HepG2 (cell line): ENCODE data around the gene TNFSF13B. TPM values are rescaled to one million over a fixed set of nuclear protein-coding genes. Genes with fewer than 3 reads are reported as not detected.

Source experiments
- ATAC-seq: fragments of 200-7000 bp; cut with Tn5 transposase; 3 replicates; pipeline ENCODE4 v1.9.1; 2020; ENCODE audit warnings: mild to moderate bottlenecking, moderate library complexity
- BruUV-seq: library from RNA; stranded (reverse); fragments of 400-500 nt; replicated peaks from 2 replicates; lab custom pipeline; 2021; lab: Mats Ljungman, UMichigan
- CTCF ChIA-PET: fragments of 300-600 bp; formaldehyde crosslinking; extraction: SDS; loops from one replicate; lab custom pipeline; 2021; ENCODE audit warnings: low total read pairs, inconsistent platforms, low intra/inter-chr PET ratio; lab: Yijun Ruan, JAX
- POLR2A ChIA-PET: fragments of 350-600 bp; sonication (Branson Sonifier 250); formaldehyde crosslinking; loops from one replicate; lab custom pipeline; 2020; ENCODE audit warnings: antibody characterized with exemption, inconsistent platforms; lab: Yijun Ruan, JAX
- DNase-seq: peaks from one replicate; pipeline ENCODE4 v3.0.0-alpha.2; 2015; ENCODE audit warnings: low spot score
- FAIRE-seq: peaks from 3 replicates; lab custom pipeline; 2011; peaks lifted over from hg19 to GRCh38; lab: Jason Lieb, UNC
- H2AFZ ChIP-seq: one replicate; pipeline ENCODE4 v1.6.1; 2011; ENCODE audit warnings: low read length, inconsistent platforms
- H3K27ac ChIP-seq: fragments of 300-600 bp; 3 replicates; pipeline ENCODE4 v1.8.0; 2011; ENCODE audit warnings: mixed run types, mild to moderate bottlenecking, mixed read lengths, low read length, inconsistent platforms; ENCODE audit not compliant: insufficient read depth; ENCODE audit errors: extremely low read length
- H3K27me3 ChIP-seq, 2 experiments: fragments of 200-600 bp in 1 of 2; 2 replicates in 1 of 2; 3 replicates in 1 of 2; pipeline versions ENCODE4 v1.6.0 to v1.8.0; 2011; ENCODE audit warnings: low read length in 2 of 2, mild to moderate bottlenecking in 2 of 2, moderate library complexity in 2 of 2, inconsistent platforms in 1 of 2; ENCODE audit not compliant: insufficient read depth in 2 of 2, control insufficient read depth in 1 of 2
- H3K36me3 ChIP-seq, 2 experiments: fragments of 200-600 bp in 1 of 2; replicated peaks in 1 of 2; 2 replicates in 1 of 2; 3 replicates in 1 of 2; pipeline versions ENCODE4 v1.5.1 to v1.8.0; 2011; ENCODE audit warnings: low read length in 2 of 2, inconsistent platforms in 1 of 2; ENCODE audit not compliant: insufficient read depth in 2 of 2, control insufficient read depth in 1 of 2
- H3K4me1 ChIP-seq: 2 replicates; pipeline ENCODE4 v1.5.1; 2012; ENCODE audit warnings: low read length, inconsistent platforms; ENCODE audit not compliant: insufficient read depth
- H3K4me2 ChIP-seq: 2 replicates; pipeline ENCODE4 v1.6.0; 2011; ENCODE audit warnings: low read depth, low read length, inconsistent platforms
- H3K4me3 ChIP-seq, 3 experiments: fragments of 200-600 bp in 1 of 3; sonication (generic), shearing (Covaris generic) in 1 of 3; replicated peaks in 1 of 3; 2 replicates each; pipeline ENCODE4 v1.5.1; 2011 to 2016; ENCODE audit warnings: low read length in 3 of 3, inconsistent platforms in 2 of 3, low read depth in 2 of 3, mild to moderate bottlenecking in 2 of 3, control low read depth in 1 of 3, mixed read lengths in 1 of 3; ENCODE audit not compliant: insufficient read depth in 1 of 3
- H3K79me2 ChIP-seq: one replicate; pipeline ENCODE4 v1.6.1; 2011; ENCODE audit warnings: low read length, inconsistent platforms; ENCODE audit not compliant: insufficient read depth
- H3K9ac ChIP-seq: 2 replicates; pipeline ENCODE4 v1.6.0; 2011; ENCODE audit warnings: mild to moderate bottlenecking, low read depth, low read length, inconsistent platforms; ENCODE audit not compliant: insufficient read depth
- H3K9me3 ChIP-seq: 2 replicates; pipeline ENCODE4 v1.5.1; 2012; ENCODE audit warnings: mild to moderate bottlenecking, low read length
- H4K20me1 ChIP-seq: 2 replicates; pipeline ENCODE4 v1.6.0; 2011; ENCODE audit warnings: inconsistent platforms, mild to moderate bottlenecking, low read length, moderate library complexity; ENCODE audit not compliant: insufficient read depth
- NR3C1 ChIP-seq: sonication (generic); formaldehyde crosslinking; IDR thresholded peaks from 2 replicates; pipeline ENCODE4 v1.4.0; 2020; ENCODE audit warnings: missing genetic modification reagents
- STAG1 ChIP-seq: sonication (generic); formaldehyde crosslinking; IDR thresholded peaks from 2 replicates; pipeline ENCODE4 v1.4.0; 2020; ENCODE audit warnings: missing genetic modification reagents
- ZNF788 ChIP-seq: sonication (generic); formaldehyde crosslinking; IDR thresholded peaks from 2 replicates; pipeline ENCODE4 v1.5.0; 2020; ENCODE audit warnings: mild to moderate bottlenecking, missing genetic modification reagents, borderline replicate concordance
- WGBS: methylation state at CpG from one replicate; pipeline ENCODE4 v1.1.6; 2017; ENCODE audit warnings: low lambda C conversion rate; 5-methylcytosine and 5-hydroxymethylcytosine counted together
- in situ Hi-C: cut with HindIII; loops from 2 replicates; pipeline ENCODE4 v1.10.0; 2017; ENCODE audit warnings: low pct_unique_long_range_greater_than_20kb; ENCODE audit not compliant: extremely low pct_ligation_motif_present
- intact Hi-C: fragments of 100-400 bp; cut with micrococcal nuclease; formaldehyde crosslinking; loops from one replicate; pipeline ENCODE4 v1.10.0; 2022; ENCODE audit not compliant: unreplicated experiment
- polyA plus RNA-seq, 8 experiments: library from polyadenylated mRNA; depleted of rRNA in 3 of 8; stranded (reverse) in 7 of 8; unstranded in 1 of 8; fragments of >200 nt; fragmentation: Illumina TruSeq in 4 of 8; extraction: Trizol in 4 of 8; gene quantifications; 2 replicates each; pipeline versions ENCODE4 v1.2.1 to v1.2.3, GENCODE V29; 2011 to 2016; ENCODE audit warnings: low read depth in 4 of 8, missing spikeins in 1 of 8, mixed read lengths in 1 of 8; ENCODE audit not compliant: insufficient read depth in 1 of 8
- total RNA-seq, 5 experiments: library from RNA; depleted of rRNA; stranded (reverse); fragments of >200 nt; fragmentation: Illumina TruSeq; extraction: Trizol; gene quantifications; 2 replicates each; pipeline ENCODE4 v1.2.3, GENCODE V29; 2016; ENCODE audit warnings: low read depth in 1 of 5
- TF ChIP-seq, protein P1 (sequence below): sonication (generic); formaldehyde crosslinking; IDR thresholded peaks from 2 replicates; pipeline ENCODE4 v1.5.0; 2020; ENCODE audit warnings: mild to moderate bottlenecking, missing genetic modification reagents, moderate library complexity
- TF ChIP-seq, protein P2 (sequence below): sonication (generic); formaldehyde crosslinking; IDR thresholded peaks from 2 replicates; pipeline ENCODE4 v1.8.0; 2022; ENCODE audit warnings: mild to moderate bottlenecking, missing genetic modification reagents, moderate library complexity

TNFSF13B gene
- total and polyA plus RNA-seq, 2 of the 13 experiments (the other 11 are each of a cell fraction or from before 2014, with no cell fraction given), result 0.13 to 0.20 TPM

DNA sequence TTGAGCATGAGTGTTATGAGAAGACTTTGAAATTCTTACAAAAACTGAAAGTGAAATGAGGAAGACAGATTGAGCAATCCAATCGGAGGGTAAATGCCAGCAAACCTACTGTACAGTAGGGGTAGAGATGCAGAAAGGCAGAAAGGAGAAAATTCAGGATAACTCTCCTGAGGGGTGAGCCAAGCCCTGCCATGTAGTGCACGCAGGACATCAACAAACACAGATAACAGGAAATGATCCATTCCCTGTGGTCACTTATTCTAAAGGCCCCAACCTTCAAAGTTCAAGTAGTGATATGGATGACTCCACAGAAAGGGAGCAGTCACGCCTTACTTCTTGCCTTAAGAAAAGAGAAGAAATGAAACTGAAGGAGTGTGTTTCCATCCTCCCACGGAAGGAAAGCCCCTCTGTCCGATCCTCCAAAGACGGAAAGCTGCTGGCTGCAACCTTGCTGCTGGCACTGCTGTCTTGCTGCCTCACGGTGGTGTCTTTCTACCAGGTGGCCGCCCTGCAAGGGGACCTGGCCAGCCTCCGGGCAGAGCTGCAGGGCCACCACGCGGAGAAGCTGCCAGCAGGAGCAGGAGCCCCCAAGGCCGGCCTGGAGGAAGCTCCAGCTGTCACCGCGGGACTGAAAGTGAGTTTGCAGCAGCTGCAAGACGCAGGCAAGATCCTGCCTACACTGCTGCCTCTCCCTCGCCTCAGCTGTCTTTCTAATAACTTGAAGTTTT is at the start of gene TNFSF13B (continued):
- TF ChIP-seq, protein P1, sequence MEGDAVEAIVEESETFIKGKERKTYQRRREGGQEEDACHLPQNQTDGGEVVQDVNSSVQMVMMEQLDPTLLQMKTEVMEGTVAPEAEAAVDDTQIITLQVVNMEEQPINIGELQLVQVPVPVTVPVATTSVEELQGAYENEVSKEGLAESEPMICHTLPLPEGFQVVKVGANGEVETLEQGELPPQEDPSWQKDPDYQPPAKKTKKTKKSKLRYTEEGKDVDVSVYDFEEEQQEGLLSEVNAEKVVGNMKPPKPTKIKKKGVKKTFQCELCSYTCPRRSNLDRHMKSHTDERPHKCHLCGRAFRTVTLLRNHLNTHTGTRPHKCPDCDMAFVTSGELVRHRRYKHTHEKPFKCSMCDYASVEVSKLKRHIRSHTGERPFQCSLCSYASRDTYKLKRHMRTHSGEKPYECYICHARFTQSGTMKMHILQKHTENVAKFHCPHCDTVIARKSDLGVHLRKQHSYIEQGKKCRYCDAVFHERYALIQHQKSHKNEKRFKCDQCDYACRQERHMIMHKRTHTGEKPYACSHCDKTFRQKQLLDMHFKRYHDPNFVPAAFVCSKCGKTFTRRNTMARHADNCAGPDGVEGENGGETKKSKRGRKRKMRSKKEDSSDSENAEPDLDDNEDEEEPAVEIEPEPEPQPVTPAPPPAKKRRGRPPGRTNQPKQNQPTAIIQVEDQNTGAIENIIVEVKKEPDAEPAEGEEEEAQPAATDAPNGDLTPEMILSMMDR (CRISPR knock-in tag), result peak; percentile 50
- TF ChIP-seq ZNF788 (CRISPR knock-in tag) (peak; percentile 57; the same call in 1 of the 2 replicates), STAG1 (peak; percentile 25)
- TF ChIP-seq, protein P2, sequence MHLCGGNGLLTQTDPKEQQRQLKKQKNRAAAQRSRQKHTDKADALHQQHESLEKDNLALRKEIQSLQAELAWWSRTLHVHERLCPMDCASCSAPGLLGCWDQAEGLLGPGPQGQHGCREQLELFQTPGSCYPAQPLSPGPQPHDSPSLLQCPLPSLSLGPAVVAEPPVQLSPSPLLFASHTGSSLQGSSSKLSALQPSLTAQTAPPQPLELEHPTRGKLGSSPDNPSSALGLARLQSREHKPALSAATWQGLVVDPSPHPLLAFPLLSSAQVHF (CRISPR knock-in tag), result no peak

DNA sequence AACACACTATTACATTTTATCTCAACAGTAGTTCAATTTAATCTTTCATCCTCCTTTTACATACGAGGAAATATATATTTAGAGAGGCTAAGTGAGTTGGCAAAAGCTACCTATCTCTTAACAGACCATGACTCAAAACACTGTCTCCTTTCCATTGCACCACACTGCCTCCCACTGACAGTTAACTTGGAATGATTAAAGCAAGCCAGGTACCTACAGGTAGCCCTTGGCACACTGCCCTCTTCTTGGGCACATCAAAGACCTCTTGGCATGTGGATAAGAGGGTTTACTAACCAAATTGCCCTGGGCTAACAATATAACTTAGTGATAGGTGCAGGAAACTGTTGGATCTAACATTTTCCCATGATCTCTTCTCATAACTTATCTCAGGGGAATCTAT is 49.5 kb upstream of the TNFSF13B start:
- no peaks in the 10 kb centered on the region for H3K9me3 ChIP-seq
- peak overlapping the region; percentile 86 for H3K4me2 ChIP-seq
- ATAC-seq (no peak), DNase-seq (peak; percentile 9), FAIRE-seq (no peak)
- H4K20me1 ChIP-seq, result no peaks in the 10 kb centered on the region
- TF ChIP-seq, protein P1 (CRISPR knock-in tag), result peak; percentile 39
- peak; percentile 30 for TF ChIP-seq STAG1
- no peak for TF ChIP-seq NR3C1 (CRISPR knock-in tag)
- H3K4me1 ChIP-seq, result peaks cover 40% of the 10 kb centered on the region
- no peak overlapping the region for H3K27ac ChIP-seq
- no peaks in the 10 kb centered on the region; a peak in 1 of 5 replicates for H3K27me3 ChIP-seq
- POLR2A ChIA-PET, result no interaction called here
- H2AFZ ChIP-seq, result no peak overlapping the region
- peaks cover 54% of the 10 kb centered on the region for H3K79me2 ChIP-seq
- intact Hi-C loops, result no loop called here
- no TSS peak for BruUV-seq
- peak overlapping the region in 1 of 3 experiments; percentile 93; a peak in 1 of 6 replicates for H3K4me3 ChIP-seq
- CTCF ChIA-PET, result no interaction called here
- 80% methylated on average over 1 of the region's 1 CpG for WGBS
- H3K36me3 ChIP-seq, result no peaks in the 10 kb centered on the region
- 0 out of 2 replicates have a peak overlapping the region, but pooled peaks have one; percentile 96 for H3K9ac ChIP-seq
- in situ Hi-C loops, result loop anchor here (25.0 kb wide), 1 partner anchor 1892 kb away; no protein-coding TSS in a partner anchor
